ENCODE measurements around the gene RNASE1. TPM values are rescaled to one million over a fixed set of nuclear protein-coding genes. Genes with fewer than 3 reads are reported as not detected.
"Not testable (repeated sequence)": the region's sequence is repeated elsewhere in the genome, so short reads cannot be mapped to it uniquely, and the experiment has no call there.

Gene RNASE1
- total RNA-seq, 1 experiment from 2014 or later: 6.2 TPM

GRCh38 chr14:20827326-20827725 lies 24.7 kb upstream of the RNASE1 start (continued):
- TF ChIP-seq ATF6 (CRISPR knock-in tag; IDR thresholded peaks at IDR 0.05) (no peak), IRF1 (CRISPR knock-in tag; IDR thresholded peaks at IDR 0.05) (no peak), ATF3 (CRISPR knock-in tag; conservative IDR thresholded peaks at IDR 0.05) (no peak), NR1H2 (CRISPR knock-in tag; IDR thresholded peaks at IDR 0.05) (no peak)

GRCh38 chr14:20826666-20827065 lies 24.0 kb upstream of the RNASE1 start:
- Mint-ChIP-seq H3K4me1 (peaks cover 60% of the 10 kb centered on the region), H3K4me3 (peak overlapping the region; percentile 79), H3K9me3 (peaks cover 16% of the 10 kb centered on the region), H3K36me3 (peaks cover 36% of the 10 kb centered on the region)
- H3K27me3 Mint-ChIP-seq (ENCODE audit: low read depth); POLR2A ChIA-PET; DNase-seq (ENCODE audit: low spot score); H3K27ac Mint-ChIP-seq; ATAC-seq: not testable (repeated sequence)
- CTCF ChIA-PET: interaction anchor here (0.6 to 1.3 kb wide), 3 partner anchors 10 to 171 kb away, joined by 3 to 4 read pairs (median 3); no protein-coding TSS in a partner anchor

- CTCF ChIA-PET: interaction anchor here (1.3 to 2.1 kb wide), 3 partner anchors 32 to 50 kb away, joined by 3 to 9 read pairs (median 4); no protein-coding TSS in a partner anchor
- H3K27ac Mint-ChIP-seq: no peak overlapping the region
- TF ChIP-seq ZMAT4 (CRISPR knock-in tag; IDR thresholded peaks at IDR 0.05): no peak
- no peak for TF ChIP-seq ZNF532 (CRISPR knock-in tag; IDR thresholded peaks at IDR 0.05; ENCODE audit: borderline replicate concordance)
- TF ChIP-seq SOX15 (CRISPR knock-in tag; IDR thresholded peaks at IDR 0.05): no peak
- no peak for TF ChIP-seq ZNF425 (CRISPR knock-in tag; conservative IDR thresholded peaks at IDR 0.05)
- no peak for TF ChIP-seq RORB (CRISPR knock-in tag; IDR thresholded peaks at IDR 0.05)
- no peak for TF ChIP-seq TP53 (CRISPR knock-in tag; IDR thresholded peaks at IDR 0.05)
- no peak for TF ChIP-seq ESRRA (CRISPR knock-in tag; IDR thresholded peaks at IDR 0.05; ENCODE audit: borderline replicate concordance)
- TF ChIP-seq CTCF (IDR thresholded peaks at IDR 0.05): no peak
- no peak for TF ChIP-seq TEAD1 (CRISPR knock-in tag; IDR thresholded peaks at IDR 0.05)
- TF ChIP-seq PREB (CRISPR knock-in tag; IDR thresholded peaks at IDR 0.05; ENCODE audit: borderline replicate concordance): no peak
- no peak for TF ChIP-seq IRF2 (CRISPR knock-in tag; IDR thresholded peaks at IDR 0.05; ENCODE audit: borderline replicate concordance, low read depth)
- TF ChIP-seq ATF1 (CRISPR knock-in tag; IDR thresholded peaks at IDR 0.05): no peak
- TF ChIP-seq HMGXB4 (CRISPR knock-in tag; IDR thresholded peaks at IDR 0.05): no peak
- TF ChIP-seq MYBL2 (CRISPR knock-in tag; IDR thresholded peaks at IDR 0.05): no peak
These were observed 21.2 kb upstream of the RNASE1 start for GRCh38 chr14:20823859-20824258.

More at GRCh38 chr14:20823859-20824258, 21.2 kb upstream of the RNASE1 start:
- Mint-ChIP-seq H3K27me3 (ENCODE audit: low read depth) (no peaks in the 10 kb centered on the region; the same call in 1 of the 2 replicates), H3K36me3 (peaks cover 33% of the 10 kb centered on the region), H3K4me3 (no peak overlapping the region), H3K4me1 (peaks cover 84% of the 10 kb centered on the region), H3K9me3 (peaks cover 13% of the 10 kb centered on the region)
- POLR2A ChIA-PET: no interaction called here
- no peak for DNase-seq (ENCODE audit: low spot score)
- no peak for ATAC-seq

Measured in WTC11 (cell line).